HepG2 (cell line): ENCODE results near the gene RWDD2A. TPM values are rescaled to one million over a fixed set of nuclear protein-coding genes. Genes with fewer than 3 reads are reported as not detected.

Source experiments
- ATAC-seq: fragments of 200-7000 bp; cut with Tn5 transposase; 3 replicates; pipeline ENCODE4 v1.9.1; 2020; ENCODE audit warnings: mild to moderate bottlenecking, moderate library complexity
- BruUV-seq: library from RNA; stranded (reverse); fragments of 400-500 nt; replicated peaks from 2 replicates; lab custom pipeline; 2021; lab: Mats Ljungman, UMichigan
- CTCF ChIA-PET: fragments of 300-600 bp; formaldehyde crosslinking; extraction: SDS; loops from one replicate; lab custom pipeline; 2021; ENCODE audit warnings: low total read pairs, inconsistent platforms, low intra/inter-chr PET ratio; lab: Yijun Ruan, JAX
- POLR2A ChIA-PET: fragments of 350-600 bp; sonication (Branson Sonifier 250); formaldehyde crosslinking; loops from one replicate; lab custom pipeline; 2020; ENCODE audit warnings: antibody characterized with exemption, inconsistent platforms; lab: Yijun Ruan, JAX
- DNase-seq: peaks from one replicate; pipeline ENCODE4 v3.0.0-alpha.2; 2015; ENCODE audit warnings: low spot score
- FAIRE-seq: peaks from 3 replicates; lab custom pipeline; 2011; peaks lifted over from hg19 to GRCh38; lab: Jason Lieb, UNC
- H2AFZ ChIP-seq: one replicate; pipeline ENCODE4 v1.6.1; 2011; ENCODE audit warnings: low read length, inconsistent platforms
- H3K27ac ChIP-seq: fragments of 300-600 bp; 3 replicates; pipeline ENCODE4 v1.8.0; 2011; ENCODE audit warnings: mixed run types, mild to moderate bottlenecking, mixed read lengths, low read length, inconsistent platforms; ENCODE audit not compliant: insufficient read depth; ENCODE audit errors: extremely low read length
- H3K27me3 ChIP-seq, 2 experiments: fragments of 200-600 bp in 1 of 2; 2 replicates in 1 of 2; 3 replicates in 1 of 2; pipeline versions ENCODE4 v1.6.0 to v1.8.0; 2011; ENCODE audit warnings: low read length in 2 of 2, mild to moderate bottlenecking in 2 of 2, moderate library complexity in 2 of 2, inconsistent platforms in 1 of 2; ENCODE audit not compliant: insufficient read depth in 2 of 2, control insufficient read depth in 1 of 2
- H3K36me3 ChIP-seq, 2 experiments: fragments of 200-600 bp in 1 of 2; replicated peaks in 1 of 2; 2 replicates in 1 of 2; 3 replicates in 1 of 2; pipeline versions ENCODE4 v1.5.1 to v1.8.0; 2011; ENCODE audit warnings: low read length in 2 of 2, inconsistent platforms in 1 of 2; ENCODE audit not compliant: insufficient read depth in 2 of 2, control insufficient read depth in 1 of 2
- H3K4me1 ChIP-seq: 2 replicates; pipeline ENCODE4 v1.5.1; 2012; ENCODE audit warnings: low read length, inconsistent platforms; ENCODE audit not compliant: insufficient read depth
- H3K4me2 ChIP-seq: 2 replicates; pipeline ENCODE4 v1.6.0; 2011; ENCODE audit warnings: low read depth, low read length, inconsistent platforms
- H3K4me3 ChIP-seq, 3 experiments: fragments of 200-600 bp in 1 of 3; sonication (generic), shearing (Covaris generic) in 1 of 3; replicated peaks in 1 of 3; 2 replicates each; pipeline ENCODE4 v1.5.1; 2011 to 2016; ENCODE audit warnings: low read length in 3 of 3, inconsistent platforms in 2 of 3, low read depth in 2 of 3, mild to moderate bottlenecking in 2 of 3, control low read depth in 1 of 3, mixed read lengths in 1 of 3; ENCODE audit not compliant: insufficient read depth in 1 of 3
- H3K79me2 ChIP-seq: one replicate; pipeline ENCODE4 v1.6.1; 2011; ENCODE audit warnings: low read length, inconsistent platforms; ENCODE audit not compliant: insufficient read depth
- H3K9ac ChIP-seq: 2 replicates; pipeline ENCODE4 v1.6.0; 2011; ENCODE audit warnings: mild to moderate bottlenecking, low read depth, low read length, inconsistent platforms; ENCODE audit not compliant: insufficient read depth
- H3K9me3 ChIP-seq: 2 replicates; pipeline ENCODE4 v1.5.1; 2012; ENCODE audit warnings: mild to moderate bottlenecking, low read length
- H4K20me1 ChIP-seq: 2 replicates; pipeline ENCODE4 v1.6.0; 2011; ENCODE audit warnings: inconsistent platforms, mild to moderate bottlenecking, low read length, moderate library complexity; ENCODE audit not compliant: insufficient read depth
- BCLAF1 ChIP-seq: fragments of 450-650 bp; IDR thresholded peaks from 2 replicates; pipeline ENCODE4 v1.6.1; 2017; ENCODE audit warnings: mild to moderate bottlenecking
- BHLHE40 ChIP-seq: IDR thresholded peaks from 2 replicates; pipeline ENCODE4 v1.6.1; 2011; ENCODE audit warnings: low read length, improper control_type of control experiment
- CBFB ChIP-seq: sonication (generic); formaldehyde crosslinking; IDR thresholded peaks from 2 replicates; pipeline ENCODE4 v1.4.0; 2020; ENCODE audit warnings: missing genetic modification reagents
- CSRNP1 ChIP-seq: sonication (generic); formaldehyde crosslinking; IDR thresholded peaks from 2 replicates; pipeline ENCODE4 v1.8.1; 2023; ENCODE audit warnings: mild to moderate bottlenecking, missing genetic modification reagents
- HMG20A ChIP-seq: IDR thresholded peaks from 2 replicates; pipeline ENCODE4 v1.6.1; 2016; ENCODE audit warnings: borderline replicate concordance
- KLF11 ChIP-seq: IDR thresholded peaks from 2 replicates; pipeline ENCODE4 v1.6.1; 2016; ENCODE audit warnings: missing compliant biosample characterization
- NFATC3 ChIP-seq: sonication (generic); formaldehyde crosslinking; IDR thresholded peaks from 2 replicates; pipeline ENCODE4 v1.5.1; 2020; ENCODE audit warnings: mild to moderate bottlenecking, missing genetic modification reagents
- POGZ ChIP-seq: sonication (generic); formaldehyde crosslinking; IDR thresholded peaks from 2 replicates; pipeline ENCODE4 v1.4.0; 2020; ENCODE audit warnings: mild to moderate bottlenecking, missing genetic modification reagents
- POLR2A ChIP-seq, 2 experiments: IDR thresholded peaks; 2 replicates each; pipeline ENCODE4 v1.6.1; 2011; ENCODE audit warnings: low read depth in 2 of 2, low read length in 2 of 2, mild to moderate bottlenecking in 1 of 2, moderate library complexity in 1 of 2; ENCODE audit not compliant: insufficient read depth in 1 of 2
- SNAI1 ChIP-seq: sonication (generic); formaldehyde crosslinking; IDR thresholded peaks from 2 replicates; pipeline ENCODE4 v1.5.0; 2020; ENCODE audit warnings: mild to moderate bottlenecking, missing genetic modification reagents, borderline replicate concordance
- ZNF441 ChIP-seq: sonication (generic); formaldehyde crosslinking; IDR thresholded peaks from 2 replicates; pipeline ENCODE4 v1.7.0; 2021; ENCODE audit warnings: missing genetic modification reagents, borderline replicate concordance
- WGBS: methylation state at CpG from one replicate; pipeline ENCODE4 v1.1.6; 2017; ENCODE audit warnings: low lambda C conversion rate; 5-methylcytosine and 5-hydroxymethylcytosine counted together
- in situ Hi-C: cut with HindIII; loops from 2 replicates; pipeline ENCODE4 v1.10.0; 2017; ENCODE audit warnings: low pct_unique_long_range_greater_than_20kb; ENCODE audit not compliant: extremely low pct_ligation_motif_present
- intact Hi-C: fragments of 100-400 bp; cut with micrococcal nuclease; formaldehyde crosslinking; loops from one replicate; pipeline ENCODE4 v1.10.0; 2022; ENCODE audit not compliant: unreplicated experiment
- polyA plus RNA-seq, 8 experiments: library from polyadenylated mRNA; depleted of rRNA in 3 of 8; stranded (reverse) in 7 of 8; unstranded in 1 of 8; fragments of >200 nt; fragmentation: Illumina TruSeq in 4 of 8; extraction: Trizol in 4 of 8; gene quantifications; 2 replicates each; pipeline versions ENCODE4 v1.2.1 to v1.2.3, GENCODE V29; 2011 to 2016; ENCODE audit warnings: low read depth in 4 of 8, missing spikeins in 1 of 8, mixed read lengths in 1 of 8; ENCODE audit not compliant: insufficient read depth in 1 of 8
- total RNA-seq, 5 experiments: library from RNA; depleted of rRNA; stranded (reverse); fragments of >200 nt; fragmentation: Illumina TruSeq; extraction: Trizol; gene quantifications; 2 replicates each; pipeline ENCODE4 v1.2.3, GENCODE V29; 2016; ENCODE audit warnings: low read depth in 1 of 5

Gene RWDD2A
- total and polyA plus RNA-seq, 2 of the 13 experiments (the other 11 are each of a cell fraction or from before 2014, with no cell fraction given), result 5.3 to 8.1 TPM

GRCh38 chr6:83192871-83193746, at the start of gene RWDD2A, which contains the start of gene PGM3 (continued):
- no peak for TF ChIP-seq BCLAF1
- peak; percentile 74 for TF ChIP-seq CBFB (CRISPR knock-in tag)
- 0 out of 2 replicates have a peak, but pooled peaks have one; percentile 65 for TF ChIP-seq SNAI1 (CRISPR knock-in tag)
- TF ChIP-seq POLR2A (IDR thresholded peaks at IDR 0.05; ENCODE audit: insufficient read depth in 1 of 2, low read depth in 2 of 2, low read length in 2 of 2), result peak; percentile 94
- no peak for TF ChIP-seq HMG20A (CRISPR knock-in tag)
- 0 out of 2 replicates have a peak, but pooled peaks have one; percentile 50 for TF ChIP-seq NFATC3 (CRISPR knock-in tag)
- TF ChIP-seq KLF11 (CRISPR knock-in tag), result no peak
- peak; percentile 70 for TF ChIP-seq POGZ (CRISPR knock-in tag)
- peak; percentile 74 for TF ChIP-seq ZNF441

- DNase-seq, result no peak
- intact Hi-C loops, result no loop called here
- Histone ChIP-seq H3K9ac (no peak overlapping the region), H2AFZ (no peak overlapping the region), H3K36me3 (peaks cover 0 to 8% of the 10 kb centered on the region in 2 experiments; a peak in 1 of 5 replicates), H3K27ac (no peak overlapping the region), H3K4me3 (no peak overlapping the region), H3K79me2 (no peaks in the 10 kb centered on the region), H3K9me3 (no peaks in the 10 kb centered on the region), H3K4me2 (no peak overlapping the region), H4K20me1 (no peaks in the 10 kb centered on the region), H3K4me1 (no peaks in the 10 kb centered on the region), H3K27me3 (no peaks in the 10 kb centered on the region)
- WGBS, result 100% methylated on average over 2 of the region's 2 CpGs
- FAIRE-seq, result no peak
- no peak for TF ChIP-seq CSRNP1 (CRISPR knock-in tag)
- TF ChIP-seq BHLHE40, result no peak
- CTCF ChIA-PET, result no interaction called here
- POLR2A ChIA-PET, result no interaction called here
- no TSS peak for BruUV-seq
- in situ Hi-C loops, result no loop called here
- no peak for ATAC-seq
These were observed 42.0 kb upstream of the RWDD2A start for GRCh38 chr6:83151114-83151513.
